ENCODE results near the gene RAG1.
"Not testable (repeated sequence)": the region's sequence is repeated elsewhere in the genome, so short reads cannot be mapped to it uniquely, and the experiment has no call there.

The RAG1 gene

DNA sequence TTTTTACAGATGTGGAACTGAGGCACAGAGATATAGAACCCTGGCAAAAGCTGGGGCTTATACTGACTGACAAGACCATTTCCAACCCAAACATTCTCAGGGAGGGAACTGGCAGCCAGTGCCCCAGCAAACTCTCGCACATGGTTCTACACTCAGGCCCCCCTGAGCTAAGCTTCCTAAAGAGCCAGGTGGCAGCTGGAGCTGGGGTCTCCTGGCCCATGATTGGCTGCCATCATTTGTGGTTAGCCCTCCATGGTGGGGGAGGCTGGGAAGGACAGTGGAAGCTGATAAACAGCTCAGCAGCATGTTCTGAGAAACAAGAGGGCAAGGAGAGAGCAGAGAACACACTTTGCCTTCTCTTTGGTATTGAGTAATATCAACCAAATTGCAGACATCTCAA lies at the start of gene RAG1:
Gene RAG1, plus strand, starts transcription at position 314 of the 400 bp plus-strand sequence. CDS start 5,298 bp downstream, outside the sequence.
- DNase-seq (ENCODE audit: low read depth) = no peak

DNA sequence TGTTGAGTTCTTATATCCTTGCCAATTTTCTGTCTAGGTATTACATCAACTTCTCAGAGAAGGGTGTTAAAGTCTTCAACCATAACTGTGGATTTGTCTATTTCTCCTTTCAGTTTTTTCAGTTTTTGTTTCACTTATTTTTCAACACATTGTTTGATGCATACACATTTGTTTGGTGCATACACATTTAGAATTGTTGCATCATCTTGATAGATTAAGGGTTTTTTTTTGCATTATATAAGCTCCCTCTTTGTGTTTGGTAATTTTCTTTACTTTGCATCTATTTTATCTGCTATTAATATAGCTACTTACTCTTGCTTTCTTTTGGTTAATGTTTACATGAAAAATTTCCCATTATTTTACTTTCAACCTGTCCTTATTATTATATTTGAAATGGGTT lies 37.0 kb upstream of the RAG1 start:
- DNase-seq (ENCODE audit: low read depth) = no peak

DNA sequence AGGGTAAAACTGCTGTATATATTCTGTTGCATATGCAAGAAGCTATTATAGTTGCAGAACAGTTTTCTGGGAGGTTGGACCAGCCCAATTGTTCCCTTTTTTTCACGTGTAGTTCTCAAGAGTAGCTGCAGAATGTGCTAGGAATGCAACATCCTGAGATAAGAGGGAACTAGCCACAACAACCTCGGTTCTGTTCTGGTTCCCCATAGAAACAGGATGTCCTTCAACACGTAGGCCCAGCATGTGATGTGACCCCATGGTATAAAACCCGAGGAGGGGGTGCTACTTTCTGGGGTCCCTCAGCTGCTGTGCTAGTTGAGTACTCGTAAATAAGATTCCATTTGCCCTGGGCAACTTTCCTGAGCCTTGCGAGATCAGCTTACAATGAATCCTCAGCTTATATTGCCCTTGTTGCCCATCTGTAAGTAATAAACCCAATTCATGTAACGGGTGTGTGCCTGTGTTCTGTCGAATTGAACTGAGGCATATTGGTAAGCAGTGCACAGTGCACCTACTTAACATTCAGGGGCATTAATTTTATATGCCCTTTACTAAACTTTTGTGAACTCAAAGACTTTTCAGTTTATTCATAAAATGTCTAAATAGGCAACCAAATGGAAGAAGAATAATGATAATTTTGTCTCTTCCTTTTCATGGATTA lies 34.7 kb upstream of the RAG1 start:
- no peak for DNase-seq (ENCODE audit: low read depth)

DNA sequence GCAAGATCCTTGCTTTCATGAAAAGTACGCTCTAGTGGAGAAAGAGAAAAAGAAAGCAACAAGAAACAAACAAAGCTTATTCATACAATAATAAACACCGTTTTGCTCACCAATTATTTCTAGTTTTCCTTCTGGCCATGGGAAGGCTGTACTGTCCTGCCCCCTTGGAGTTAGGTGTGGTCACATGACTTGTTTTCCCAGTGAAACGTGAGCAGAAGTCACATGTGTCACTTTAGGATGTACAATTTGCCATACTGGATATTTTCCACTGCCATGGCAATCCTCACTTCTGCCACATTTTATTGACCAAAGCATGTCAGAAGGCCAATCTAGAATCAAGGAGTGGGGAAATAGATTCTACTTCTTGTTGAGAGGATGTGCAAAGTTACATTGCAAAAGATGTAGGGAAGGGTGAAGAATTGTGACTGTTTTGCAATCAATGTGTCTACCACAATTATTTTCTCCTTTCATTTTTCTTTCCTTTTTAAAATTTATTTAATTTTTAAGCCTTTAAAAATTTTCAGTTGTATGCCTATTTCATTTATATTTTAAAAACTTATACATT lies 33.4 kb upstream of the RAG1 start:
- DNase-seq (ENCODE audit: low read depth) = no peak

DNA sequence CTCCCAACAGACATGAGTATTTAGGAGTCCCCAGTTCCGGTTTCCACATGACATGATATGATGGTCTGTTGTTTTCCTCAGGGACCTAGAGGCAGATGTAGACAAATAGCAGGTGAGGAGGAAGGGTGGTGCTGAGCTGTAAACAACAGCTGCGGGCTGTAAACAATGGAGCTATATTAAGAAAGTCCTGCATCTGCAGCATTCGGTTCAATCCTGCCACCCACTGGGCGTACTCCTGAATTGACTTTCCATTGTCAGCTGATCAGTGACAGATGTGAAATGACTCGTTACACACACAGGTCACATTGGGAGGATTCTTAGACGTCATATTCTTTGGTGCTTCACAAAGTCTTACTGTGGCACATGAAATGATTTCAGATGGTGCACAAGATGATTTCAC lies 26.8 kb upstream of the RAG1 start:
- peak; percentile 46 for DNase-seq (ENCODE audit: low read depth)

DNA sequence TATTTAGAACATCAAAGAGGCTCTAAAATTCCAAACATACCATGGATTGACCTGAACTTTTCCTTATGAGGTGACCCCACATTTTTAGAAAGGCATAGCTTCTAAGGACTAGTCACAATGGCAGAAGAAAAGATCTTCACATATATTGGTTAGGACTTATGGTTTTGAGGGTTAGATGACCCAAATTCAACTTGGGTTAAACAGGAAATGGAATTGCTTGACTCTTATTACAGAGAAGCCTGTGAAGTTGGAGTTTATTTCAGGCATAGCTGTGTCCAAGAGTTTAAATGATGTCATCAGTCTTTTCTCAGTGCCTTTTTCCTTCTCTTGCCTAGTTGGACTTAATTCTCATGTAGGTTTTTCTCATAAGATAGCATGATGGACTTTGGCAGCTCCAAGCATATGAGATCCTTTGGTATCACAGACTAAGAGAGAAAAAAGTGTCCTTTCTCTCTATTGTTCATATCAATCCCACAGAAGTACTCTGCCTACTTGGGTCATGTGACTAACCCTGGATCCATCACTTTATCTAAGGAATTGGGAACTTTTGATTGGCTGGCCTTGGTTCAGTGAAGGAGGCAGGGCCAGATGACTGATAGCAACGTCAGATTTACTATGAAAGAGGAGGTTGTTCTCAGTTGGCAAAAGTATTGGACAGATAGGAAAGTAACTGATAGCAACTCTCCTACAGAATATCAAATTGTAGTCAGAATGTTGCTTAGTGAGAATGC lies 17.3 kb upstream of the RAG1 start:
- no peak for DNase-seq (ENCODE audit: low read depth)

DNA sequence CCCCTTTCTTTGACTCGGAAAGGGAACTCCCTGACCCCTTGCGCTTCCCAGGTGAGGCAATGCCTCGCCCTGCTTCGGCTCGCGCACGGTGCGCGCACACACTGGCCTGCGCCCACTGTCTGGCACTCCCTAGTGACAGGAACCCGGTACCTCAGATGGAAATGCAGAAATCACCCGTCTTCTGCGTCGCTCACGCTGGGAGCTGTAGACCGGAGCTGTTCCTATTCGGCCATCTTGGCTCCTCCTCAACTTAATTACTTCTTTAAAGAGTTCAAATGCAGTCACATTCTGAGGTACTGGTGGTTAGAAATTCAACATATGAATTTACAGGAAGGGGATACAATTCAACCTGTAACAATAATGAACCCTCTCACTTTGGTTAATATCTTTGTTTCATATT lies 10.4 kb upstream of the RAG1 start:
- not testable (repeated sequence) for DNase-seq (ENCODE audit: low read depth)

DNA sequence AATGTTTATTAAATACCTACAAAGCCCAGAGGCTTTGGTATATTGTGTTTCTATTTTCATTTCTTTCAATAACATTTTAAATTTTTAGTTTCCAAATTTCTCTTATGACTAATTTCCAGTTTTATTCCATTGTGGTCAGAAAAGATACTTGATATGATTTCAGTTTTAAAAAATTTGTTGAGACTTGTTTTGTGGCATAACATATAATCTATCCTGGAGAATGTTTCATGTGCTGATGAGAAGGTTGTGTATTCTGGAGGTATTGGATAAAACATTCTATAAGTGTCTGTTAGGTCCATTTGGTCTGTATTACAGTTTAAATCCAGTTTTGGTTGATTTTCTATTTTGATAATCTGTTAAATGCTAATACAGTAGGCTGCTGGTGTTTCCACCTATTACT lies 9.8 kb upstream of the RAG1 start:
- no peak for DNase-seq (ENCODE audit: low read depth)

DNA sequence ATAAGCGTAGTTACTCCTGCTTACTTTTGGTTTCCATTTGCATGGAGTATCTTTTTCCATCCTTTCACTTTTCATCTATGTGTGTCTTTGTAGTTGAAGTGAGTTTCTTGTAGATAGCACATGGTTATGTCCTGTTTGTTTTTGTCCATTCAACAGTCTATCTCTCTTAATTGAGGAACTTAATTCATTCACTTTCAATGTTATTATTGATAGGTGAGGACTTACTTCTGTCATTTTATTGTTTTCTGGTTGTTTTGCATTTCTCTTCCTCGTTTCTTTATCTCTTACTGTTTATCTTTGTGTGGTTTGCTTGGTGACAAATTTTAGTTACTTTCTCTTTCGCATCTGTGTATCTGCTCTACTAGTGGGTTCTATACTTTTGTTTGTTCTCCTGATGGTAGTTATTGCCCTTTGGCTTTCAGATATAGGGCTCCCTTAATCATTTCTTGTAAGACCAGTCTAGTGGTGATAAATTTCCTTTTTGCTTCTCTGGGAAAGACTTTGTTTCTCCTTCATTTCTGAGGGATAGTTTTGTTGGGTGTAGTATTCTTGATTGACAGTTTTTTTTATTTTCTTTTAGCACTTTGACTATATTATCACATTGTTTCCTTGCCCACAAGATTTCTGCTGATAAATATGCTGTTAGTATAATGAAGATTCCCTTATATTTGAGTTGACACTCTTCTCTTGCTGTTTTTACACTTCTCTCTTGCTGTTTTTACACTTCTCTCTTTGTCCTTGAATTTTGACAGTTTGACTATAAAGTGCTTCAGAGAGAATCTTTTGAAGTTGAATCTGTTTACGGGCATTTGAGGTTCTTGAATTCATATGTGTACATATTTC lies 9.0 kb upstream of the RAG1 start:
- DNase-seq (ENCODE audit: low read depth) = no peak

DNA sequence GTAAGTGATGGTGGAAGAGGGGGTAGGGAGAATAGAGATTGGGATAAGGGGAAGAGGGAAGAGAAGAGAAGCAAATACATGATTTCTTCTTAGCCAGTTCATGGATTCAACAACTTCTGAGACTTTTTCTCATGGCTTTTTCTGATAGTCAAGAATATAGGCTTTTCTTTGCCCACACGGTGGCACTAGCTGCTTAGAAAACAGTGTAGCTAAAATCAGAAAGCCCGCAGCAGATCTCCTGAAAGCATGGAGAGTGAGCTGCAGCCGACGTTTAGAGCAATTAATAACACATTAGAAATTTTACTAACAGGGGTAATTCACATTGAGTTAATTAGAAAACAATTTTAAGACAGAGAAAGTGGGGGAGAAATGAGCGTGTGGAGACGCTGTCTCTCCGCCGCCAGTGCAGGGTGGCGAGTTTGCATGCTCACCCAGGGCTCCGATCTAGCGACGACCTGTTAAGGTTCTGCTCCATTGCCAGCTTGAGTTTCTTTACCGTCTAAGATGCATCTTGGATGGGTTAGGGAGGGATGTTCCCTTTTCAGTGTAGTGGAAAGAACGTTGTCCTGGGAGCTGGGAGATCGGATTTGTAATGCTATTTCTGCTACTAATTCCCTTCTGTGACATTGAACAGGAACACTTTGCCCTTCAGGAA lies 3.3 kb upstream of the RAG1 start:
- DNase-seq (ENCODE audit: low read depth) = peak; percentile 68

DNA sequence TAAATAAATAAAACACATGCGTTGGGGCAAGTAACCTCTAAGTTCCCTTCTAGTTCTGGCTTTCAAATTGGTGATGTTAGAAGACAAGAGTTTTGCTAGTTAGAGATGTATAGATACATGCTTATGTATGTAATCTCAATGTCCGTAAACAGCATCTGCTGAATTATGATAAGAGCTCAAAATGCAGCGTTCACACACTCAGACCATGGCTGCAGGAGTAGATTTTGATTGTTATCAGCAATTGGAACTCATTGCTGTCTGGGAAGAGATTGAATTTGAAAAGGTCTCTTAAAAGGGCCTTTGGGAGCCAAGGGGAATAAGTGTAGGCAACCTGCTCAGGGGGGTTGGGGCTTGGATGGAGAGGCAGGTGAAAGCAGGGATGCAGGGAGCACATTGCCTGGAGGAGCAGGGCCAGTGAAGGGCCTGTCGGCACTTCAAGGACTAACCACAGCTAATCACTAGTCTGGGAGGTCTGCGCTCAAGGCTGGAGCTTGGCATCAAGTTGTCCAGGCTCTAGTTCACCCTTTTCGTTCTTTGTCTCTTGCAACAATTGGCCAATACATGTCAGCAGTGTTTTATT lies 2.7 kb upstream of the RAG1 start:
- no peak for DNase-seq (ENCODE audit: low read depth)

DNA sequence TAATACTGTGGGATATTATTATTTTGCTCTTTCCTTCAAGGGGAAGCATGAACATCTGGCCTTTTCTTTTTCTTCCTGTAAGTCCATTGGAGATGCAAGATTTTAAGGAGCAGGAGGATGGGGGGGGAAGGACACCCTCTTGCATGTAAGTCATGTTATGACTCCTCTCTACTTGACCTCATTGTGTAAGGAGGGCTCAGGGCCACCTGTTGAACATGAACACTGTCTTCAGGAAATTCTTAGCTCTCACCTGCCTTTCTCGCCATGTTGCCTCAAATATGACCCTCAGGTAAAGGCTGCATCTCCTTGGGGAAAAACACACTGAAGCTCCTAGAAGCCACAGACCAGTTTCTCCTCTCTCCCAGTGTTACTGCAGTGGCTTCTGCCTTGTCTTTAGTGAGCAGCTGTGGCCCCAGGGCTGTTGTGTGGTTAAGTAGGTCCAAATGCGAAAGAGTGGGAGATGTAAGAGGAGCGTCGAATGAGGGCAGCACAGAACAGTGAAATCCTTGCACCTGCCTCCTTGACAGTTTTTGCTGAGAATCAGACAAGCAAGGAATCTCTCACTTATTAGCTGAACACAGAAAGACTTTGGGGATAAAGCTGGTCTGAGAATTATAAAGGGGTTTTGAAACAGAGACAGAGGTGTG lies 1.3 kb upstream of the RAG1 start:
- no peak for DNase-seq (ENCODE audit: low read depth)

DNA sequence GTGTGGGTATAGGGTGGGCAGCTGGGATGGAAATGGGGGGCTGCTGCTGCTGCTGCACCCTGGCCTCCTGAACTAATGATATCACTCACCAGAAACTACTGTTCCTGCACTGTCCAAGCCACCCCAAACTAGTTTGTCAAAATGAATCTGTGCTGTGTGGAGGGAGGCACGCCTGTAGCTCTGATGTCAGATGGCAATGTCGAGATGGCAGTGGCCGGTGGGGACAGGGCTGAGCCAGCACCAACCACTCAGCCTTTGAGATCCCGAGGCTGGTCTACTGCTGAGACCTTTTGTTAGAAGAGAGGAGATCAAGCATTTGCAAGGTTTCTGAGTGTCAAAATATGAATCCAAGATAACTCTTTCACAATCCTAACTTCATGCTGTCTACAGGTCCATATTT lies 1.3 kb downstream of the RAG1 start:
- no peak for DNase-seq (ENCODE audit: low read depth)

DNA sequence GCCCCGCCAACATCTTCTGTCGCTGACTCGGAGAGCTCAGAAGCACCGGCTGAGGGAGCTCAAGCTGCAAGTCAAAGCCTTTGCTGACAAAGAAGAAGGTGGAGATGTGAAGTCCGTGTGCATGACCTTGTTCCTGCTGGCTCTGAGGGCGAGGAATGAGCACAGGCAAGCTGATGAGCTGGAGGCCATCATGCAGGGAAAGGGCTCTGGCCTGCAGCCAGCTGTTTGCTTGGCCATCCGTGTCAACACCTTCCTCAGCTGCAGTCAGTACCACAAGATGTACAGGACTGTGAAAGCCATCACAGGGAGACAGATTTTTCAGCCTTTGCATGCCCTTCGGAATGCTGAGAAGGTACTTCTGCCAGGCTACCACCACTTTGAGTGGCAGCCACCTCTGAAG lies 6.7 kb downstream of the RAG1 start:
- no peak for DNase-seq (ENCODE audit: low read depth)

DNA sequence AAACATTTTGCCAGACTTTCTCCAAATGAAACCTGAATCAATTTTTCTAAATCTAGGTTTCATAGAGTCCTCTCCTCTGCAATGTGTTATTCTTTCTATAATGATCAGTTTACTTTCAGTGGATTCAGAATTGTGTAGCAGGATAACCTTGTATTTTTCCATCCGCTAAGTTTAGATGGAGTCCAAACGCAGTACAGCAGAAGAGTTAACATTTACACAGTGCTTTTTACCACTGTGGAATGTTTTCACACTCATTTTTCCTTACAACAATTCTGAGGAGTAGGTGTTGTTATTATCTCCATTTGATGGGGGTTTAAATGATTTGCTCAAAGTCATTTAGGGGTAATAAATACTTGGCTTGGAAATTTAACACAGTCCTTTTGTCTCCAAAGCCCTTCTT lies 9.6 kb downstream of the RAG1 start:
- no peak for DNase-seq (ENCODE audit: low read depth)

DNA sequence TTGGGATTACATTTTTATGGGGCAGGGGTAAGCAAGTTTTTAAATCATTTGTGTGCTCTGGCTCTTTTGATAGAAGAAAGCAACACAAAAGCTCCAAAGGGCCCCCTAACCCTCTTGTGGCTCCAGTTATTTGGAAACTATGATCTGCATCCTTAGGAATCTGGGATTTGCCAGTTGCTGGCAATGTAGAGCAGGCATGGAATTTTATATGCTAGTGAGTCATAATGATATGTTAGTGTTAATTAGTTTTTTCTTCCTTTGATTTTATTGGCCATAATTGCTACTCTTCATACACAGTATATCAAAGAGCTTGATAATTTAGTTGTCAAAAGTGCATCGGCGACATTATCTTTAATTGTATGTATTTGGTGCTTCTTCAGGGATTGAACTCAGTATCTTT lies 10.1 kb downstream of the RAG1 start:
- peak; percentile 65 for DNase-seq (ENCODE audit: low read depth)

DNA sequence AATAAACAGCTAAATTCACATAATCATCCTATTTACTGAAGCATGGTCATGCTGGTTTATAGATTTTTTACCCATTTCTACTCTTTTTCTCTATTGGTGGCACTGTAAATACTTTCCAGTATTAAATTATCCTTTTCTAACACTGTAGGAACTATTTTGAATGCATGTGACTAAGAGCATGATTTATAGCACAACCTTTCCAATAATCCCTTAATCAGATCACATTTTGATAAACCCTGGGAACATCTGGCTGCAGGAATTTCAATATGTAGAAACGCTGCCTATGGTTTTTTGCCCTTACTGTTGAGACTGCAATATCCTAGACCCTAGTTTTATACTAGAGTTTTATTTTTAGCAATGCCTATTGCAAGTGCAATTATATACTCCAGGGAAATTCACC lies 10.7 kb downstream of the RAG1 start:
- DNase-seq (ENCODE audit: low read depth) = no peak

DNA sequence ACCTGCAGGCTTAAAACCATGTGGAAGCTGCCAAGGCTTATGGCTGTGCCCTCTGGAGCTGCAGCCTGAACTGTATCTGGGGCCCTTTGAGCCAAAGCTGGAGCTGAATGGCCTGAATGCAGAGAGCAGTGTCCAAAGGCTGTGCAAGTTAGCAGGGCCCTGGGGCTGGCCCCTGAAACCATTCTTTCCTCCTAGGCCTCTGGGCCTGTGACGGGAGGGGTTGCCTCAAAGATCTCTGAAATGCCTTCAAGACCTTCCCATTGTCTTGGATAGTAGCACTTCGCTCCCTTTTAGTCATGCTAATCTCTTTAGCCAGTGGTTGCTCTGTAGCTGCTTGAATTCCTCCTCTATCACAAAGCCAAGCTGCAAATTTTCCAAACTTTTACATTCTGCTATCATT lies 13.7 kb downstream of the RAG1 start:
- DNase-seq (ENCODE audit: low read depth) = no peak

DNA sequence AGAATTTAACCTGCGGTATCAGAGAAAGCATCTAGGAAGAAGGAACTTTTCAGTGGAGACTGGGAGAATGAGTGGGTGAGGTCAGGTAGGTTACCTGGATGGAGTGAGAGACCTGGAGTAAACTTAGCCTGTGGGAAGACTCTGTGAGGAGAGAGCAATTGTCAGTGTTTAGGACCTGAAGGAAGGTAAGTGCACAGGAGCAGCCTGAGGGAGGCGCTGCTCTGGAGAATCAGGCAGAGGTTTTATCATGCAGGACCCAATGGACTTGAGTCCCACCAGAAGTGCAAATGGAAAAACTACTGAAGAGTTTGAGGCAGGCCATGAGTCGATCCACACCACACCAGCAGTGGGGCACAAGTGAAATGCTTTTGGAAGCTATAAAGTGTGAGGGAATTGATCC lies 15.9 kb downstream of the RAG1 start:
- no peak for DNase-seq (ENCODE audit: low read depth)

DNA sequence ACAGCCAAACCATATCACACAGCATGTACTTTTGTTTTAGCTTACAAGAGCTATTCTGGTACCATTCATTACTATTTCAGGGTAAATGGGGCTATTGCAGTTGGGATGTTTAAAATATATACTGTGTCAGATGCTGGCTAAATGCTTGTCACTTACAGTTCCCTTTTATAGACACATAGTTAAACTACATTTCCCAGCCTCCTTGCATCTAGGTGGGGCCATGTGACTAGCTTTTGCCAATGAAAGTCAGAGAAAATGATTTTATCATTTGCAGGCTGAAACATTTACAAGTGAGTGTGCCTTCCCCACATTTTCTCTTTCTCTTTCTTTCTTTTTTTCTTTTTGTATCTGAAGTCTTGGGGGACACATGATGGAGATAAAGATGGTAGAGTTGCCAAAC lies 18.7 kb downstream of the RAG1 start:
- peak; percentile 5 for DNase-seq (ENCODE audit: low read depth)

DNA sequence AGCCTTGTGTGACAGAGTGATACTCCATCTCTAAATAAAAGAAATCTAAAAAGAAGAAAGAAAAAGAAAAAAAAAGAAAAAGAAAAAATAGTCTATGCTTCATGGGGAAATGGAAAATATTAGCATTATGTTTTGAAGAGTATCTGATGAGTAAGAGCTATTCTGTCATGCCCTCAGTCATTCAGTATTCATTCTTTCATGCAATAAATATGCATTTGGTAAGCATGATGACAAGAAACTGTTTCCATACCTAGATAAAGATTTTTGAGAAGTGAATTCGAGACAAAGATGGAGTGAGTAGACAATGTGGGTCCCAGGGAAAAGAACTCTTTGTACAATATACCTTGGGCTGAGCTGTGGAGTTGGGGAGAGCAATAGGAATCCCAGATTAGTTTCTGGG lies 20.3 kb downstream of the RAG1 start:
- no peak for DNase-seq (ENCODE audit: low read depth)
